Fibroblast of skin of abdomen (primary cell): ENCODE data around the gene GABRG3.

Experiments
- DNase-seq: peaks from one replicate; pipeline ENCODE4 v3.0.0-alpha.2; 2013

The GABRG3 gene

GRCh38 chr15:27480141-27480530, 509.2 kb downstream of the GABRG3 start:
- no peak for DNase-seq

GRCh38 chr15:27480642-27481041, 509.7 kb downstream of the GABRG3 start:
- DNase-seq = no peak

- no peak for DNase-seq
Observed at GRCh38 chr15:27481768-27482167, 510.8 kb downstream of the GABRG3 start.

- no peak for DNase-seq
Observed at GRCh38 chr15:27482287-27482686, 511.3 kb downstream of the GABRG3 start.

GRCh38 chr15:27483124-27483523, 512.1 kb downstream of the GABRG3 start:
- no peak for DNase-seq

- DNase-seq = no peak
Observed at GRCh38 chr15:27485265-27485664, 514.3 kb downstream of the GABRG3 start.

GRCh38 chr15:27486051-27486450, 515.1 kb downstream of the GABRG3 start:
- peak; percentile 47 for DNase-seq

GRCh38 chr15:27486683-27487647, 516.0 kb downstream of the GABRG3 start:
- DNase-seq = peak; percentile 88

- no peak for DNase-seq
Observed at GRCh38 chr15:27487846-27488245, 516.9 kb downstream of the GABRG3 start.

GRCh38 chr15:27490867-27491595, 520.0 kb downstream of the GABRG3 start:
- peak; percentile 23 for DNase-seq

- peak; percentile 84 for DNase-seq
Observed at GRCh38 chr15:27491666-27492621, 521.0 kb downstream of the GABRG3 start.

- no peak for DNase-seq
Observed at GRCh38 chr15:27495963-27496459, 525.0 kb downstream of the GABRG3 start.

- no peak for DNase-seq
Observed at GRCh38 chr15:27498700-27499099, 527.7 kb downstream of the GABRG3 start.

- DNase-seq = no peak
Observed at GRCh38 chr15:27499191-27499590, 528.2 kb downstream of the GABRG3 start.

GRCh38 chr15:27499719-27500118, 528.7 kb downstream of the GABRG3 start:
- DNase-seq = no peak

- no peak for DNase-seq
Observed at GRCh38 chr15:27500206-27500605, 529.2 kb downstream of the GABRG3 start.

- DNase-seq = no peak
Observed at GRCh38 chr15:27506752-27507151, 535.8 kb downstream of the GABRG3 start.

GRCh38 chr15:27509014-27509413, 538.0 kb downstream of the GABRG3 start:
- DNase-seq = no peak

- no peak for DNase-seq
Observed at GRCh38 chr15:27512281-27513001, 541.5 kb downstream of the GABRG3 start.

- no peak for DNase-seq
Observed at GRCh38 chr15:27514526-27514925, 543.5 kb downstream of the GABRG3 start.

- DNase-seq = no peak
Observed at GRCh38 chr15:27527490-27528067, 556.6 kb downstream of the GABRG3 start.
